Parathyroid adenoma (tissue), 2 donors: ENCODE data around the gene HIC1.
A peak's percentile ranks its signal among the peaks of the same experiment; 100 is the strongest.

Experiments
- H2AFZ ChIP-seq: fragments of 300-600 bp; sonication (generic); one replicate; pipeline ENCODE4 v1.7.0; 2017; ENCODE audit warnings: antibody characterized with exemption, mild to moderate bottlenecking
- H3K27ac ChIP-seq: fragments of 300-600 bp; sonication (generic); one replicate; pipeline ENCODE4 v1.7.0; 2017
- H3K27me3 ChIP-seq: fragments of 300-600 bp; sonication (generic); one replicate; pipeline ENCODE4 v1.7.0; 2017; ENCODE audit warnings: low read length; ENCODE audit not compliant: control insufficient read depth, insufficient read depth
- H3K36me3 ChIP-seq: fragments of 300-600 bp; sonication (generic); one replicate; pipeline ENCODE4 v1.7.0; 2017; ENCODE audit warnings: low read length; ENCODE audit not compliant: control insufficient read depth, insufficient read depth
- H3K4me1 ChIP-seq: fragments of 300-600 bp; sonication (generic); one replicate; pipeline ENCODE4 v1.7.0; 2017; ENCODE audit warnings: control low read depth
- H3K4me2 ChIP-seq: fragments of 300-600 bp; sonication (generic); one replicate; pipeline ENCODE4 v1.7.0; 2017; ENCODE audit warnings: low read length
- H3K4me3 ChIP-seq: fragments of 300-600 bp; sonication (generic); one replicate; pipeline ENCODE4 v1.7.0; 2017; ENCODE audit warnings: low read depth, low read length
- H3K79me2 ChIP-seq: fragments of 300-600 bp; sonication (generic); one replicate; pipeline ENCODE4 v1.7.0; 2017; ENCODE audit warnings: control low read depth
- H3K9ac ChIP-seq: fragments of 300-600 bp; sonication (generic); one replicate; pipeline ENCODE4 v1.7.0; 2017; ENCODE audit warnings: mild to moderate bottlenecking
- H3K9me3 ChIP-seq: fragments of 300-600 bp; sonication (generic); one replicate; pipeline ENCODE4 v1.7.0; 2017; ENCODE audit warnings: low read length; ENCODE audit not compliant: control insufficient read depth
- TF ChIP-seq, protein P1 (sequence below): fragments of 300-600 bp; sonication (generic); IDR thresholded peaks from one replicate; pipeline ENCODE4 v1.7.0; 2017; ENCODE audit warnings: antibody characterized with exemption, mild to moderate bottlenecking
- donor health status: primary hyperparathyroidism.

Gene HIC1

DNA sequence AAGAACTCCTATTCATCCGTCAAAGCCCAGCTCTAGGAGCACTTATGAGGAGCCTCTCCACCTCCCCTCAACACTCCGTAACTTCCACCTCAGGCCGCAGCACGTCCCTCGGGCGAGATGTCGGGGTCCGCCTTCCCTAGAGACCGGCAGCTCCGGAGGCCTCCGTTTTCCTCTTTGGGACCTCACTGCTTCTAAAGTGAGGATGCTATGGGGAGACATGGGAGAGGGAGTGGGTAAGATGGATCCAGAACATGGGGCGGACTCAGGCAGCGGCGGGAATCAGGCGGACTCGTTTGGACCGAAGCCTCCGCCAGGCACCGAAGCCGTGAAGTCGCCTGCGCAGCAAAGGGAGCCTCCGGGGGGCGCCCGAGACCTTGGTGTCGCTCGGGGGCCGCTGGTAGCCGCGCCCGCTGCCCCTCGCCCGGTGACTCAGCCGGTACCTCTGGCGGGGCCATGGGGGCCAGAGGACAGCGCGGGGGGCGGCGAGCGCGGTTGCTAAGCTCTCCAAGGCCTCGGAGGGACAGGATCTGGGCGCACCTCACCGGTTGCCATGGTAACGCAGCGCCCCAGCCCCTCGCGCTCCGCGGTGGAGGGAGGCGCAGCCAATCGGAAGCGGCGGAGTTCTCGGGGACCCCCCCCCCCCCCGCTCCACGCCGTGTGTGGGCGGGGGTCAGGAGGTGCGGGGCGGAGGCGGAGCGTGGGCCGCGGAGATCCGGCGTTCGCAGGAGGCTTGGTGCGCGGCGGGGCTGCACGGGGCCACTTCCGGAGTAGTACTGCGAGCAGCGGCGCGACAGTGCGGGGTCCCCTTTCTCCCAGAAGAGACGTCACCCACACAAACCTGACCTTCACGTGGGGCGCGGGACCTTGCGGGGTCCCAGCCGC, 1.3 kb upstream of the HIC1 start:
- Histone ChIP-seq H3K36me3 (no peaks in the 10 kb centered on the region), H3K4me2 (peak overlapping the region; percentile 76), H2AFZ (peak overlapping the region; percentile 76), H3K9me3 (no peaks in the 10 kb centered on the region), H3K4me1 (peaks cover 16% of the 10 kb centered on the region), H3K27me3 (no peaks in the 10 kb centered on the region), H3K27ac (peak overlapping the region; percentile 63), H3K4me3 (peak overlapping the region; percentile 40), H3K9ac (no peak overlapping the region), H3K79me2 (peaks cover 6% of the 10 kb centered on the region)
- TF ChIP-seq, protein P1, sequence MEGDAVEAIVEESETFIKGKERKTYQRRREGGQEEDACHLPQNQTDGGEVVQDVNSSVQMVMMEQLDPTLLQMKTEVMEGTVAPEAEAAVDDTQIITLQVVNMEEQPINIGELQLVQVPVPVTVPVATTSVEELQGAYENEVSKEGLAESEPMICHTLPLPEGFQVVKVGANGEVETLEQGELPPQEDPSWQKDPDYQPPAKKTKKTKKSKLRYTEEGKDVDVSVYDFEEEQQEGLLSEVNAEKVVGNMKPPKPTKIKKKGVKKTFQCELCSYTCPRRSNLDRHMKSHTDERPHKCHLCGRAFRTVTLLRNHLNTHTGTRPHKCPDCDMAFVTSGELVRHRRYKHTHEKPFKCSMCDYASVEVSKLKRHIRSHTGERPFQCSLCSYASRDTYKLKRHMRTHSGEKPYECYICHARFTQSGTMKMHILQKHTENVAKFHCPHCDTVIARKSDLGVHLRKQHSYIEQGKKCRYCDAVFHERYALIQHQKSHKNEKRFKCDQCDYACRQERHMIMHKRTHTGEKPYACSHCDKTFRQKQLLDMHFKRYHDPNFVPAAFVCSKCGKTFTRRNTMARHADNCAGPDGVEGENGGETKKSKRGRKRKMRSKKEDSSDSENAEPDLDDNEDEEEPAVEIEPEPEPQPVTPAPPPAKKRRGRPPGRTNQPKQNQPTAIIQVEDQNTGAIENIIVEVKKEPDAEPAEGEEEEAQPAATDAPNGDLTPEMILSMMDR = peak; percentile 44

- no peaks in the 10 kb centered on the region for H3K9me3 ChIP-seq
- H2AFZ ChIP-seq = peak overlapping the region; percentile 76
- H3K36me3 ChIP-seq = no peaks in the 10 kb centered on the region
- peak overlapping the region; percentile 40 for H3K4me3 ChIP-seq
- H3K4me1 ChIP-seq = peaks cover 12% of the 10 kb centered on the region
- no peaks in the 10 kb centered on the region for H3K79me2 ChIP-seq
- peak overlapping the region; percentile 63 for H3K27ac ChIP-seq
- H3K27me3 ChIP-seq = no peaks in the 10 kb centered on the region
- H3K4me2 ChIP-seq = peak overlapping the region; percentile 76
- TF ChIP-seq, protein P1 = no peak
- H3K9ac ChIP-seq = no peak overlapping the region
Measured at GRCh38 chr17:2054262-2054511, 716 bp upstream of the HIC1 start.

- H3K36me3 ChIP-seq = no peaks in the 10 kb centered on the region
- peak overlapping the region; percentile 34 for H3K4me2 ChIP-seq
- H3K4me3 ChIP-seq = peak overlapping the region; percentile 35
- H3K4me1 ChIP-seq = peaks cover 10% of the 10 kb centered on the region
- H3K79me2 ChIP-seq = no peaks in the 10 kb centered on the region
- no peak overlapping the region for H3K9ac ChIP-seq
- H3K27ac ChIP-seq = peak overlapping the region; percentile 63
- no peaks in the 10 kb centered on the region for H3K9me3 ChIP-seq
- peak overlapping the region; percentile 76 for H2AFZ ChIP-seq
- no peaks in the 10 kb centered on the region for H3K27me3 ChIP-seq
- TF ChIP-seq, protein P1 = no peak
Measured at GRCh38 chr17:2055292-2056205, 646 bp downstream of the HIC1 start.

DNA sequence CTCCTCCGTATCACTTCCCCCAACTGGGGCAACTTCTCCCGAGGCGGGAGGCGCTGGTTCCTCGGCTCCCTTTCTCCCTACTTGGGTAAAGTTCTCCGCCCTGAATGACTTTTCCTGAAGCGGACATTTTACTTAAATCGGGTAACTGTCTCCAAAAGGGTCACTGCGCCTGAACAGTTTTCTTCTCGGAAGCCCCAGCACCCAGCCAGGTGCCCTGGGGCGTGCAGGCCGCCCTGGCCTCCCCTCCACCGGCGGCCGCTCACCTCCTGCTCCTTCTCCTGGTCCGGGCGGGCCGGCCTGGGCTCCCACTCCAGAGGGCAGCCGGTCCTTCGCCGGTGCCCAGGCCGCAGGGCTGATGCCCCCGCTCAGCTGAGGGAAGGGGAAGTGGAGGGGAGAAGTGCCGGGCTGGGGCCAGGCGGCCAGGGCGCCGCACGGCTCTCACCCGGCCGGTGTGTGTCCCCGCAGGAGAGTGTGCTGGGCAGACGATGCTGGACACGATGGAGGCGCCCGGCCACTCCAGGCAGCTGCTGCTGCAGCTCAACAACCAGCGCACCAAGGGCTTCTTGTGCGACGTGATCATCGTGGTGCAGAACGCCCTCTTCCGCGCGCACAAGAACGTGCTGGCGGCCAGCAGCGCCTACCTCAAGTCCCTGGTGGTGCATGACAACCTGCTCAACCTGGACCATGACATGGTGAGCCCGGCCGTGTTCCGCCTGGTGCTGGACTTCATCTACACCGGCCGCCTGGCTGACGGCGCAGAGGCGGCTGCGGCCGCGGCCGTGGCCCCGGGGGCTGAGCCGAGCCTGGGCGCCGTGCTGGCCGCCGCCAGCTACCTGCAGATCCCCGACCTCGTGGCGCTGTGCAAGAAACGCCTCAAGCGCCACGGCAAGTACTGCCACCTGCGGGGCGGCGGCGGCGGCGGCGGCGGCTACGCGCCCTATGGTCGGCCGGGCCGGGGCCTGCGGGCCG, 1.6 kb downstream of the HIC1 start:
- Histone ChIP-seq H3K4me1 (peaks cover 7% of the 10 kb centered on the region), H3K79me2 (no peaks in the 10 kb centered on the region), H3K27me3 (no peaks in the 10 kb centered on the region), H3K27ac (no peak overlapping the region), H3K9ac (no peak overlapping the region), H3K4me3 (no peak overlapping the region), H2AFZ (no peak overlapping the region), H3K4me2 (peak overlapping the region; percentile 13), H3K36me3 (no peaks in the 10 kb centered on the region), H3K9me3 (no peaks in the 10 kb centered on the region)
- TF ChIP-seq, protein P1 = no peak
